CD4-positive, alpha-beta T cell (primary cell): ENCODE data around the gene ACKR1. TPM values are rescaled to one million over a fixed set of nuclear protein-coding genes. Genes with fewer than 3 reads are reported as not detected.

Experiments used
- ATAC-seq: fragments of 200-7000 bp; cut with Tn5 transposase; one replicate; pipeline ENCODE4 v1.10.0; 2022; ENCODE audit warnings: mild to moderate bottlenecking; ENCODE audit not compliant: poor library complexity
- CTCF ChIA-PET: fragments of 350-600 bp; sonication (Branson Sonifier 250); formaldehyde crosslinking; loops from one replicate; lab custom pipeline; 2021; ENCODE audit warnings: antibody characterized with exemption, inconsistent platforms; lab: Charles Lee
- POLR2A ChIA-PET: fragments of 350-600 bp; sonication (Branson Sonifier 250); formaldehyde crosslinking; loops from one replicate; lab custom pipeline; 2021; ENCODE audit warnings: antibody characterized with exemption, inconsistent platforms; lab: Charles Lee
- DNase-seq, 14 experiments: peaks; one replicate each; pipeline ENCODE4 v3.0.0-alpha.2; 2013 to 2020; ENCODE audit warnings: mixed read lengths in 2 of 14
- H3K27ac ChIP-seq, 2 donors: one replicate each; pipeline versions ENCODE4 v1.5.1 to v1.7.0; 2013; ENCODE audit warnings: low read length in 2 of 2, low read depth in 1 of 2, mild to moderate bottlenecking in 1 of 2
- H3K27me3 ChIP-seq, 2 experiments: 1 replicate in 1 of 2; 2 replicates in 1 of 2; pipeline versions ENCODE4 v1.6.1 to v1.7.0; 2013; ENCODE audit warnings: low read length in 2 of 2, control low read depth in 1 of 2, mild to moderate bottlenecking in 1 of 2, moderate library complexity in 1 of 2; ENCODE audit not compliant: insufficient read depth in 2 of 2, control insufficient read depth in 1 of 2
- H3K36me3 ChIP-seq: one replicate; pipeline ENCODE4 v1.6.1; 2013; ENCODE audit warnings: low read length, control low read depth; ENCODE audit not compliant: insufficient read depth
- H3K4me1 ChIP-seq: one replicate; pipeline ENCODE4 v1.6.1; 2013; ENCODE audit warnings: low read length, control low read depth; ENCODE audit not compliant: insufficient read depth
- H3K4me3 ChIP-seq: one replicate; pipeline ENCODE4 v1.5.1; 2013; ENCODE audit warnings: mild to moderate bottlenecking, low read length, moderate library complexity
- H3K9me3 ChIP-seq, 2 experiments: 1 replicate in 1 of 2; 2 replicates in 1 of 2; pipeline versions ENCODE4 v1.6.1 to v1.7.0; 2013; ENCODE audit warnings: low read length in 2 of 2, mild to moderate bottlenecking in 2 of 2, control low read depth in 1 of 2, moderate library complexity in 1 of 2; ENCODE audit not compliant: control insufficient read depth in 1 of 2, insufficient read depth in 1 of 2
- H3K27ac Mint-ChIP-seq: one replicate; pipeline ENCODE4 v1.8.0; 2020; ENCODE audit warnings: mixed read lengths
- H3K27me3 Mint-ChIP-seq: one replicate; pipeline ENCODE4 v1.8.0; 2021; ENCODE audit warnings: mixed read lengths
- H3K36me3 Mint-ChIP-seq: one replicate; pipeline ENCODE4 v1.8.0; 2021; ENCODE audit warnings: low read depth, mixed read lengths
- H3K4me1 Mint-ChIP-seq: one replicate; pipeline ENCODE4 v1.8.0; 2021; ENCODE audit warnings: low read depth, mixed read lengths
- H3K4me3 Mint-ChIP-seq: one replicate; pipeline ENCODE4 v1.8.0; 2020; ENCODE audit warnings: mild to moderate bottlenecking, mixed read lengths
- H3K9me3 Mint-ChIP-seq: one replicate; pipeline ENCODE4 v1.8.0; 2020; ENCODE audit warnings: mixed read lengths
- CTCF ChIP-seq: fragments of 200-600 bp; IDR thresholded peaks from one replicate; pipeline ENCODE4 v1.8.0; 2022; ENCODE audit warnings: antibody characterized with exemption, mild to moderate bottlenecking
- intact Hi-C, 2 experiments: fragments of 100-400 bp; cut with DNase I in 1 of 2; cut with micrococcal nuclease in 1 of 2; formaldehyde crosslinking; loops; one replicate each; pipeline versions ENCODE4 v1.15.1 to v1.9.0; 2023 to 2025; cut with DNase I, micrococcal nuclease
- total RNA-seq, 174 experiments: library from RNA in 2 of 174; stranded (reverse) in 2 of 174; gene quantifications; one replicate each; pipeline ENCODE4 v1.2.3 and lab custom pipeline; 2021 to 2026

Gene ACKR1
- total RNA-seq, 2 experiments from 2014 or later: not detected

GRCh38 chr1:159203610-159204009 is 1.1 kb upstream of the ACKR1 start:
- H3K27ac ChIP-seq: no peak overlapping the region
- DNase-seq (no peak), ATAC-seq (no peak)
- H3K36me3 ChIP-seq: no peaks in the 10 kb centered on the region
- H3K4me1 Mint-ChIP-seq: no peaks in the 10 kb centered on the region
- H3K27me3 Mint-ChIP-seq: peaks cover 81% of the 10 kb centered on the region
- peaks cover 14 to 47% of the 10 kb centered on the region in 2 experiments for H3K27me3 ChIP-seq
- H3K4me1 ChIP-seq: no peaks in the 10 kb centered on the region
- ChIA-PET CTCF (no interaction called here), POLR2A (no interaction called here)
- no peak overlapping the region for H3K4me3 Mint-ChIP-seq
- no peaks in the 10 kb centered on the region for H3K9me3 Mint-ChIP-seq
- no peak overlapping the region for H3K4me3 ChIP-seq
- intact Hi-C loops: no loop called here
- H3K9me3 ChIP-seq: peaks cover 0 to 8% of the 10 kb centered on the region in 2 experiments
- no peaks in the 10 kb centered on the region for H3K36me3 Mint-ChIP-seq
- TF ChIP-seq CTCF: no peak
- no peak overlapping the region for H3K27ac Mint-ChIP-seq

- peaks cover 80% of the 10 kb centered on the region for H3K27me3 Mint-ChIP-seq
- peaks cover 14 to 44% of the 10 kb centered on the region in 2 experiments for H3K27me3 ChIP-seq
- no peaks in the 10 kb centered on the region for H3K9me3 Mint-ChIP-seq
- no peak overlapping the region for H3K4me3 Mint-ChIP-seq
- CTCF ChIA-PET: no interaction called here
- H3K9me3 ChIP-seq: peaks cover 0 to 8% of the 10 kb centered on the region in 2 experiments
- H3K4me3 ChIP-seq: no peak overlapping the region
- H3K27ac Mint-ChIP-seq: no peak overlapping the region
- ATAC-seq: no peak
- POLR2A ChIA-PET: no interaction called here
- H3K36me3 ChIP-seq: no peaks in the 10 kb centered on the region
- no peak for DNase-seq
- H3K4me1 ChIP-seq: no peaks in the 10 kb centered on the region
- intact Hi-C loops: no loop called here
- no peak overlapping the region for H3K27ac ChIP-seq
- no peaks in the 10 kb centered on the region for H3K36me3 Mint-ChIP-seq
- no peaks in the 10 kb centered on the region for H3K4me1 Mint-ChIP-seq
- TF ChIP-seq CTCF: no peak
These were observed 550 bp downstream of the ACKR1 start for GRCh38 chr1:159205225-159205624.

GRCh38 chr1:159206110-159206509 is 1.4 kb downstream of the ACKR1 start:
- H3K27me3 ChIP-seq: peaks cover 14 to 42% of the 10 kb centered on the region in 2 experiments
- Mint-ChIP-seq H3K4me1 (no peaks in the 10 kb centered on the region), H3K4me3 (no peak overlapping the region), H3K27me3 (peaks cover 83% of the 10 kb centered on the region), H3K27ac (no peak overlapping the region), H3K9me3 (no peaks in the 10 kb centered on the region), H3K36me3 (no peaks in the 10 kb centered on the region)
- POLR2A ChIA-PET: no interaction called here
- no peak for DNase-seq
- H3K4me3 ChIP-seq: no peak overlapping the region
- peaks cover 0 to 8% of the 10 kb centered on the region in 2 experiments for H3K9me3 ChIP-seq
- intact Hi-C loops: no loop called here
- no peak for TF ChIP-seq CTCF
- no peak overlapping the region for H3K27ac ChIP-seq
- ATAC-seq: no peak
- CTCF ChIA-PET: no interaction called here
- H3K36me3 ChIP-seq: no peaks in the 10 kb centered on the region
- no peaks in the 10 kb centered on the region for H3K4me1 ChIP-seq
